Subcutaneous adipose tissue (tissue), 4 donors: Measurements from ENCODE around the gene SLC16A10. TPM values are rescaled to one million over a fixed set of nuclear protein-coding genes. Genes with fewer than 3 reads are reported as not detected.

Source experiments
- total RNA-seq, 4 donors: library from RNA; depleted of rRNA; stranded (reverse); fragments of >200 nt; gene quantifications; one replicate each; pipeline ENCODE4 v1.1.0, GENCODE V29; 2016
- TF ChIP-seq, protein P1 (sequence below): fragments of 450-650 bp; IDR thresholded peaks from one replicate; pipeline ENCODE4 v1.5.1; 2016; ENCODE audit warnings: low read depth, mild to moderate bottlenecking, control low read depth, antibody characterized with exemption, moderate library complexity

Gene SLC16A10, protein sequence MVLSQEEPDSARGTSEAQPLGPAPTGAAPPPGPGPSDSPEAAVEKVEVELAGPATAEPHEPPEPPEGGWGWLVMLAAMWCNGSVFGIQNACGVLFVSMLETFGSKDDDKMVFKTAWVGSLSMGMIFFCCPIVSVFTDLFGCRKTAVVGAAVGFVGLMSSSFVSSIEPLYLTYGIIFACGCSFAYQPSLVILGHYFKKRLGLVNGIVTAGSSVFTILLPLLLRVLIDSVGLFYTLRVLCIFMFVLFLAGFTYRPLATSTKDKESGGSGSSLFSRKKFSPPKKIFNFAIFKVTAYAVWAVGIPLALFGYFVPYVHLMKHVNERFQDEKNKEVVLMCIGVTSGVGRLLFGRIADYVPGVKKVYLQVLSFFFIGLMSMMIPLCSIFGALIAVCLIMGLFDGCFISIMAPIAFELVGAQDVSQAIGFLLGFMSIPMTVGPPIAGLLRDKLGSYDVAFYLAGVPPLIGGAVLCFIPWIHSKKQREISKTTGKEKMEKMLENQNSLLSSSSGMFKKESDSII
- 10 to 100 TPM in 1 of 4 donors, 1 to 10 TPM in 3; 2.9 to 54.6 (median 5.8) TPM for total RNA-seq

DNA sequence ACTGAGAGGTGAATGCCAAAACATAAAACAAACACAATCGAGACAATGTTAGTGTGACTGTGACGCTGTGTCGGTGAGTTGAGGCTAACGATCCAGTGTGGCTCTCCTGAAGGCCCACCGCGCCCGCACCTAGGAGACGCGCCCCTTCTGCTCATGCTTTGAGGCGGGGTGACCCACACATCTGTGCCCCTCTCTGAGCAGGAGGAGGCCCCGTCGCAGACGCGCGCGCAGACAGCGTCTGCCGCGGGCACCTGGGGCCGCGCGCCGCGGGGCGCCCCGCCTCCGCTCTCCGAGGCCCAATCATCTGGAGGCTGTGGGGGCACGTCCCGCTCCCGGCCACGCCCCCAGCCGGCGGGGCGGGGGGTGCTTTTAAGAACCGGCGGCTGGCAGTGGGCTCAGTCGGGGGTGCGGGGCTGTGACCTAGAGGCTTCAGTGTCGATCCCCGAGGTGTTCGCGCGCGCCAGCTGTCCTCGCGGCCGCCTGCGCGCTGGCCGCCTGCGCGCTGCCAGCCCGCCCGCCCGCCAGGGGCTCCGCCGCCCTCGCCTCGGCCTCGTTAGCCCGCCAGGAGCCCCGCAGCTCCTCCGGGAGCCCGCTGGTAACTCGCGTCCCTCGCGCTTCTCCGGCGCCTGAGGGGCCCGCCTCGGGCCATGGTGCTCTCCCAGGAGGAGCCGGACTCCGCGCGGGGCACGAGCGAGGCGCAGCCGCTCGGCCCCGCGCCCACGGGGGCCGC, at the start of gene SLC16A10:
SLC16A10 (plus strand) TSS at position 398 of the 730 bp plus-strand sequence; CDS start at position 648, 250 bp downstream.
- TF ChIP-seq, protein P1, sequence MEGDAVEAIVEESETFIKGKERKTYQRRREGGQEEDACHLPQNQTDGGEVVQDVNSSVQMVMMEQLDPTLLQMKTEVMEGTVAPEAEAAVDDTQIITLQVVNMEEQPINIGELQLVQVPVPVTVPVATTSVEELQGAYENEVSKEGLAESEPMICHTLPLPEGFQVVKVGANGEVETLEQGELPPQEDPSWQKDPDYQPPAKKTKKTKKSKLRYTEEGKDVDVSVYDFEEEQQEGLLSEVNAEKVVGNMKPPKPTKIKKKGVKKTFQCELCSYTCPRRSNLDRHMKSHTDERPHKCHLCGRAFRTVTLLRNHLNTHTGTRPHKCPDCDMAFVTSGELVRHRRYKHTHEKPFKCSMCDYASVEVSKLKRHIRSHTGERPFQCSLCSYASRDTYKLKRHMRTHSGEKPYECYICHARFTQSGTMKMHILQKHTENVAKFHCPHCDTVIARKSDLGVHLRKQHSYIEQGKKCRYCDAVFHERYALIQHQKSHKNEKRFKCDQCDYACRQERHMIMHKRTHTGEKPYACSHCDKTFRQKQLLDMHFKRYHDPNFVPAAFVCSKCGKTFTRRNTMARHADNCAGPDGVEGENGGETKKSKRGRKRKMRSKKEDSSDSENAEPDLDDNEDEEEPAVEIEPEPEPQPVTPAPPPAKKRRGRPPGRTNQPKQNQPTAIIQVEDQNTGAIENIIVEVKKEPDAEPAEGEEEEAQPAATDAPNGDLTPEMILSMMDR: no peak

DNA sequence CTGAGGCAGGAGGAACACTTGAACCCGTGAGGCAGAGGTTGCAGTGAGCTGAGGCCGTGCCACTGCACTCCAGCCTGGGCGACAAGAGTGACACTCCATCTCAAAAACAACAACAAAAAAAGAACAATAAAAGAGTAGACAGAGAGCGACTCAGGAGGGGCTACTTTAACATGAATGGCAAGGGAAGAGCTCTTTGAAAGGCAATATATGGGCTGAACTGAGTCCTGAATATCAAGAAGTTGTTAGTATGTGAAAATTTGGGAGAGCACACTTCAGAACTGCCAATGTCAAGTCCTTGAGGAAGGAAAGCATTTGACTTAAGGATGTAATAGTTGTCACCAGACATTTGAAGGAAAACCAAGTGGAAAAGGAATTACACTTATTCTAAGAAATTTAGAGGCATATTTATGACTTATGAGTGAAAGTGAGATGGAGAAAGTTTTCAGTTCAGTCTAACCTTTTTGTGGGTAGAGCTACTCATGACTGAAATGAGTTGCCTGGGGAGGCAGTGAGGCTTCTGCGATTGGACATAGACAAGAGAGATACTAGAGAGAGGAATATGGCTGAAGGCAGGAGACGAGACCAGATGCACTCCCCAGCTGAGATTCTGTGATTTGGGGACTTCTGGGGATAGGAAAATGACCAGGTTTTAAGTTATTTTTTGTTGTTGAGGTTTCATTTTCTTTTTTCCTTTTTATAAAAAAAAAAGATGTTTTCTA, 48.6 kb upstream of the SLC16A10 start:
- TF ChIP-seq, protein P1: no peak

DNA sequence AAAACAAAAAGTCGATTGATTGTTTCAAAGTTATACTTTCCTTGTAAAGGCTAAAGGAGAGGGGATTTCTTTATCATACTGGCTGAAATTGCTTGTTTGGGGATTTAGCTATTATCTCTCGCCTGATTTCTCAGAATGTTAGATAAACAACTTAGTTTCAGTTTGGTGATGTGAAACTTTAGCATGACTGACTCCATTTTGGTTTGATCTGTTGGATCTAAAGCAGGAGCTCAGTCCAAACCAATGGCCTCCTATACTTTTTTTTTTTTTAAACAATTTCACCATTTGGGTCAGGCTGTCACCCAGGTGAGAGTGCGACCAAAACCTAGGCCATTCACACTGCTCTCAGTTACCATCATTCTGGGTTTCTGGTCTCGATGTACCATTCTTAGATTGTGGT, 45.4 kb upstream of the SLC16A10 start:
- TF ChIP-seq, protein P1: no peak

DNA sequence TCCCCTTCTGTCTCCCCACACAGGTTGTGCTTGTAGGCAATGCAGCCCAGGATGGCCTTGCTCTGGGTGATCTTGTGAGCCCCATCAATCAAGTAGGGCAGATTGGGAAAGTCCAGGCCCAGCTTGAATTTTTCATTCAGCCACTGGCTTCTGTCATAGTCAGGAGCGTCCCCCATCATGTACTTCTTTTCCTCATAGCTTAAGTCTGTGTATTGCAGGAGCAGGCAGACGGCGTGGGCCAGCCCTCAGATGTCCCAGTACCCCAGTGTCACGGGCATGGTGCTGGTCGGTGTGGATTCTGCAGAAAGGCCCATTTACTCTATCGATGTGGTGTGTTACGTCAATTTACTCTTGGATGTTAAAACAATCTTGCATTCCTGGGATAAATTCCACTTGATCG, 40.1 kb upstream of the SLC16A10 start:
- TF ChIP-seq, protein P1: no peak

DNA sequence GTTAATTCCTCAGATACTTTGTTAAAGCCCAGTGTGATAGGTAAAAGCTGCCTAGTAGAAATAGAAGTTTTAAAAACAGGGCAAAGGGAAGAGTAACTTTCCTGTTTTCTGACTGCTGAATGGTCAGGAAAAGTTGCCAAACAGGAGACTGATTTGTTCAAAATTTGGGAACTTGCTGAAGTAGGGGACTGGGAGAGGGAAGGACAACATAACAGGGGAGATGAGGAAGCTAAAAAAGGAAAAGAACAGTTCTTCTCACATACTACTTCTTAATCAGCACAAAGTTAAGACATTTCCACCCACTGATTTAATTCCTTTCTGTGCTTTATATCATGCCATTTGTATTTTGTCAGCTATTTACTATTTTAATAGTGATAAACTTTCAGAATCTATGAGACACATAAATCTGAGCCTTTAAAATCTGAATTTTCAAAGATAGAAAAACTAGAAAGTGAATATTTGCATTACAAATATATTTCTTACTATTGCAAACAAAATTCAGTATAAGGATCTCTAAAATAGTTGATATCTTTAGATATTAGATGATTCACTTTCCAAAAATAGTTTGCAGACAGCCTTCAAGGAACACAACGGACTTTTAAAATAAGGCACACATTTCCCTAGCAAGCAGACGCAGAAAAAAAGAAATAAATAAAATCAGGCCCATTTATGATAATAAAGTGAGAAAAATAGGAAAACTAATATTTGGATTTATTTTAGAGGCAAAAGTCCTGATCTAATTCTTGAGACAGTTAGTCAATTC, 36.9 kb upstream of the SLC16A10 start:
- TF ChIP-seq, protein P1: no peak

DNA sequence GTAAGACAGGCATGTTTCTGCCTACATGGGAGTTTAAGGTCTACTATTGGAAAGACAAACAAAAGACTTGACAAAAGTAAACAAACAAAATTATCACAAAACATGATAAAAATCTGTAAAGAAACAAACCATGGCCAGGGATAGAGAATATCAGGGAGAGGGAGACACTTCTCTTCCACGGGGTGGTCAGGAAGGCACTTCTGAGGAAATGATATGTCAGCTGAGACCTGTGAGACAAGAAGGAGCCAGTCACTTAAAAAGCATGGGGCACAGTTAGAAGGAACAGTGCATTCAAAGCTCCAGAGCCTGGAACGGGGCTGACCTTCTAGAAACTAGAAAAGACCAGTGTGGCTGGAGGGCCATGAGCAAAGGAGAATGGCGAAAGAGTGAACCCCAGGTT, 35.1 kb upstream of the SLC16A10 start:
- TF ChIP-seq, protein P1: no peak
